Activated effector memory CD4-positive, alpha-beta T cell treated with anti-CD3 and anti-CD28 coated beads, Interleukin-2, amount 50 U/mL, for 16 hours (primary cell): Measurements from ENCODE around the gene SYT11.
"Not testable (repeated sequence)": the region's sequence is repeated elsewhere in the genome, so short reads cannot be mapped to it uniquely, and the experiment has no call there.

Experiments
- DNase-seq: peaks from one replicate; pipeline ENCODE4 v3.0.0-alpha.2; 2020

SYT11 gene

GRCh38 chr1:155859234-155859829 is at the start of gene SYT11:
SYT11 (plus strand) TSS chr1:155859567; CDS start chr1:155859762, 195 bp downstream.
- peak; percentile 97 for DNase-seq

- no peak for DNase-seq
Measured at GRCh38 chr1:155812878-155813277, 46.5 kb upstream of the SYT11 start.

- no peak for DNase-seq
Measured at GRCh38 chr1:155813672-155814071, 45.7 kb upstream of the SYT11 start.

- no peak for DNase-seq
Measured at GRCh38 chr1:155816351-155816750, 43.0 kb upstream of the SYT11 start.

GRCh38 chr1:155827450-155827849 is 31.9 kb upstream of the SYT11 start:
- no peak for DNase-seq

- no peak for DNase-seq
Measured at GRCh38 chr1:155831279-155831976, 27.9 kb upstream of the SYT11 start.

- DNase-seq = no peak
Measured at GRCh38 chr1:155833665-155834295, 25.6 kb upstream of the SYT11 start.

GRCh38 chr1:155834296-155834926 is 25.0 kb upstream of the SYT11 start:
- DNase-seq = no peak

- not testable (repeated sequence) for DNase-seq
Measured at GRCh38 chr1:155834927-155835399, 24.4 kb upstream of the SYT11 start.

- no peak for DNase-seq
Measured at GRCh38 chr1:155835548-155835947, 23.8 kb upstream of the SYT11 start.

GRCh38 chr1:155840386-155840785 is 19.0 kb upstream of the SYT11 start:
- DNase-seq = no peak

GRCh38 chr1:155844860-155845421 is 14.4 kb upstream of the SYT11 start:
- no peak for DNase-seq

- no peak for DNase-seq
Measured at GRCh38 chr1:155847823-155848529, 11.4 kb upstream of the SYT11 start.

- no peak for DNase-seq
Measured at GRCh38 chr1:155850345-155850744, 9.0 kb upstream of the SYT11 start.

- no peak for DNase-seq
Measured at GRCh38 chr1:155856257-155856974, 3.0 kb upstream of the SYT11 start.

GRCh38 chr1:155856975-155857930 is 2.1 kb upstream of the SYT11 start, which contains the start of gene GON4L:
GON4L (minus strand) TSS chr1:155857214; CDS start chr1:155853780, 3,434 bp downstream.
- peak; percentile 96 for DNase-seq

GRCh38 chr1:155858800-155859233 is 550 bp upstream of the SYT11 start:
- DNase-seq = peak; percentile 63

GRCh38 chr1:155859881-155860871 is 809 bp downstream of the SYT11 start:
- peak; percentile 83 for DNase-seq

GRCh38 chr1:155860970-155861510 is 1.7 kb downstream of the SYT11 start:
- no peak for DNase-seq
